Aorta (tissue), 5 donors: ENCODE measurements around the gene ZG16B. TPM values are rescaled to one million over a fixed set of nuclear protein-coding genes. Genes with fewer than 3 reads are reported as not detected.

Source experiments
- ATAC-seq: fragments of 200-7000 bp; cut with Tn5 transposase; one replicate; pipeline ENCODE4 v1.9.1; 2022; ENCODE audit warnings: moderate library complexity; ENCODE audit not compliant: low FRiP score
- DNase-seq, 2 donors: peaks; one replicate each; pipeline ENCODE4 v3.0.0-alpha.2; 2020
- H3K27ac ChIP-seq, 2 donors: one replicate each; pipeline ENCODE4 v1.5.1; 2013; ENCODE audit warnings: low read length in 2 of 2, mild to moderate bottlenecking in 2 of 2, moderate library complexity in 2 of 2, control low read depth in 1 of 2, inconsistent platforms in 1 of 2, low read depth in 1 of 2
- H3K27me3 ChIP-seq, 2 donors: one replicate each; pipeline ENCODE4 v1.6.1; 2013; ENCODE audit warnings: control low read depth in 1 of 2, low read length in 1 of 2, mild to moderate bottlenecking in 1 of 2, moderate library complexity in 1 of 2; ENCODE audit not compliant: insufficient read depth in 2 of 2, control insufficient read depth in 1 of 2
- H3K36me3 ChIP-seq, 2 donors: one replicate each; pipeline ENCODE4 v1.6.1; 2013; ENCODE audit warnings: control low read depth in 1 of 2, low read length in 1 of 2, mild to moderate bottlenecking in 1 of 2; ENCODE audit not compliant: insufficient read depth in 2 of 2, control insufficient read depth in 1 of 2
- H3K4me1 ChIP-seq, 2 donors: one replicate each; pipeline ENCODE4 v1.6.1; 2013; ENCODE audit warnings: low read length in 2 of 2, control low read depth in 1 of 2, mild to moderate bottlenecking in 1 of 2, moderate library complexity in 1 of 2; ENCODE audit not compliant: insufficient read depth in 2 of 2, control insufficient read depth in 1 of 2
- H3K4me3 ChIP-seq, 2 donors: one replicate each; pipeline ENCODE4 v1.5.1; 2013; ENCODE audit warnings: low read length in 2 of 2, control low read depth in 1 of 2, mild to moderate bottlenecking in 1 of 2
- H3K9me3 ChIP-seq: one replicate; pipeline ENCODE4 v1.6.1; 2013; ENCODE audit warnings: mild to moderate bottlenecking, low read length; ENCODE audit not compliant: control insufficient read depth
- WGBS, 2 donors: extraction: QIAGEN DNeasy Blood & Tissue Kit; methylation state at CpG; one replicate each; pipeline ENCODE4 v1.1.7; 2013; 5-methylcytosine and 5-hydroxymethylcytosine counted together
- intact Hi-C, 2 donors: fragments of 100-400 bp; cut with DNase I; formaldehyde crosslinking; loops; one replicate each; pipeline versions ENCODE4 v1.14.2 to v1.15.0; 2022
- polyA plus RNA-seq, 2 donors: library from polyadenylated mRNA; stranded (reverse); fragments of 200-250 nt; gene quantifications; one replicate each; pipeline ENCODE4 v1.2.3, GENCODE V29; 2013
- total RNA-seq, 2 donors: library from RNA; stranded (reverse); fragmentation: NEBNext Ultra II Directional; extraction: Animal tissue kit (Norgen Biotek cat#: 25700); gene quantifications; one replicate each; pipeline ENCODE4 v1.2.1, GENCODE V29; 2021
- donor health status: healthy with polysubstance abuse.
- donor health status: Bipolar disorder and iron deficiency.
- donor health status: DM: no; HTN: no; CAD: no.
- donor health status: DM: no; HTN: no; CAD: no.
- donor health status: DM: yes; HTN: yes; CAD: no.

The ZG16B gene
- total and polyA plus RNA-seq, 4 donors = 0.48 to 4.8 TPM; not detected in 2

- H3K36me3 ChIP-seq = no peaks in the 10 kb centered on the region
- H3K4me1 ChIP-seq = no peaks in the 10 kb centered on the region
- no peak for ATAC-seq
- H3K27me3 ChIP-seq = no peaks in the 10 kb centered on the region
- no peaks in the 10 kb centered on the region for H3K9me3 ChIP-seq
- intact Hi-C loops = no loop called here
- H3K4me3 ChIP-seq = no peak overlapping the region
- 85 to 89% methylated on average over 6 of the region's 6 CpGs for WGBS, 2 donors
- no peak overlapping the region for H3K27ac ChIP-seq
- peak in 1 of 2 donors; percentile 24 for DNase-seq
Observed at GRCh38 chr16:2879854-2880508, 49.9 kb downstream of the ZG16B start.

Other genes with a start within 250 kb of the ZG16B start
- 10 to 100 TPM; 14.3 to 15.5 TPM for gene KCTD5, start 147.8 kb upstream of the ZG16B start, total RNA-seq
- 10 to 100 TPM in 1 of 2 donors, 1 to 10 TPM in 1; 9.7 to 13.0 TPM for gene KCTD5, start 147.8 kb upstream of the ZG16B start, polyA plus RNA-seq
- 1 to 10 TPM; 1.3 to 2.2 TPM for gene PRSS27, start 110.1 kb upstream of the ZG16B start, total RNA-seq
- 1 to 10 TPM; 1.4 to 1.6 TPM for gene PRSS27, start 110.1 kb upstream of the ZG16B start, polyA plus RNA-seq
- 100 to 1,000 TPM; 552 to 716 TPM for gene SRRM2, start 77.7 kb upstream of the ZG16B start, total RNA-seq
- 100 to 1,000 TPM; 194 to 946 TPM for gene SRRM2, start 77.7 kb upstream of the ZG16B start, polyA plus RNA-seq
- gene ELOB, start 53.0 kb upstream of the ZG16B start, total RNA-seq = 100 to 1,000 TPM; 146 to 174 TPM
- gene ELOB, start 53.0 kb upstream of the ZG16B start, polyA plus RNA-seq = 100 to 1,000 TPM; 368 to 843 TPM
- gene PRSS33, start 42.7 kb upstream of the ZG16B start, total RNA-seq = not detected
- under 1 TPM in 1 of 2 donors, not detected in 1; 0.08 TPM for gene PRSS33, start 42.7 kb upstream of the ZG16B start, polyA plus RNA-seq
- gene PRSS41, start 31.8 kb upstream of the ZG16B start, total RNA-seq = not detected
- not detected for gene PRSS41, start 31.8 kb upstream of the ZG16B start, polyA plus RNA-seq
- gene PRSS21, start 13.1 kb upstream of the ZG16B start, total RNA-seq = not detected
- not detected for gene PRSS21, start 13.1 kb upstream of the ZG16B start, polyA plus RNA-seq
- gene PRSS22, start 27.9 kb downstream of the ZG16B start, total RNA-seq = not detected
- gene PRSS22, start 27.9 kb downstream of the ZG16B start, polyA plus RNA-seq = 1 to 10 TPM in 1 of 2 donors, under 1 TPM in 1; 0.31 to 1.5 TPM
- 10 to 100 TPM; 11.5 to 14.6 TPM for gene FLYWCH2, start 52.9 kb downstream of the ZG16B start, total RNA-seq
- gene FLYWCH2, start 52.9 kb downstream of the ZG16B start, polyA plus RNA-seq = 10 to 100 TPM; 18.8 to 32.6 TPM
- 10 to 100 TPM; 40.6 to 72.4 TPM for gene FLYWCH1, start 81.6 kb downstream of the ZG16B start, total RNA-seq
- gene FLYWCH1, start 81.6 kb downstream of the ZG16B start, polyA plus RNA-seq = 100 to 1,000 TPM in 1 of 2 donors, 10 to 100 TPM in 1; 24.2 to 103 TPM
- not detected for gene KREMEN2, start 134.0 kb downstream of the ZG16B start, total RNA-seq
- not detected for gene KREMEN2, start 134.0 kb downstream of the ZG16B start, polyA plus RNA-seq
- gene PAQR4, start 139.0 kb downstream of the ZG16B start, total RNA-seq = 1 to 10 TPM; 4.0 to 5.7 TPM
- 1 to 10 TPM; 1.5 to 2.6 TPM for gene PAQR4, start 139.0 kb downstream of the ZG16B start, polyA plus RNA-seq
- 1 to 10 TPM; 1.5 to 2.4 TPM for gene PKMYT1, start 150.1 kb downstream of the ZG16B start, total RNA-seq
- gene PKMYT1, start 150.1 kb downstream of the ZG16B start, polyA plus RNA-seq = 1 to 10 TPM; 1.1 to 2.4 TPM
- under 1 TPM in 1 of 2 donors, not detected in 1; 0.18 TPM for gene CLDN9, start 182.6 kb downstream of the ZG16B start, total RNA-seq
- under 1 TPM in 1 of 2 donors, not detected in 1; 0.20 TPM for gene CLDN9, start 182.6 kb downstream of the ZG16B start, polyA plus RNA-seq
- not detected for gene CLDN6, start 187.9 kb downstream of the ZG16B start, total RNA-seq
- gene CLDN6, start 187.9 kb downstream of the ZG16B start, polyA plus RNA-seq = not detected
- gene TNFRSF12A, start 190.1 kb downstream of the ZG16B start, total RNA-seq = 100 to 1,000 TPM in 1 of 2 donors, 10 to 100 TPM in 1; 60.4 to 271 TPM
- gene TNFRSF12A, start 190.1 kb downstream of the ZG16B start, polyA plus RNA-seq = 100 to 1,000 TPM in 1 of 2 donors, 10 to 100 TPM in 1; 84.9 to 107 TPM
- gene HCFC1R1, start 193.6 kb downstream of the ZG16B start, total RNA-seq = 10 to 100 TPM; 88.5 to 99.7 TPM
- 100 to 1,000 TPM; 299 to 303 TPM for gene HCFC1R1, start 193.6 kb downstream of the ZG16B start, polyA plus RNA-seq
- gene THOC6, start 193.7 kb downstream of the ZG16B start, total RNA-seq = 10 to 100 TPM; 18.9 to 29.8 TPM
- gene THOC6, start 193.7 kb downstream of the ZG16B start, polyA plus RNA-seq = 10 to 100 TPM; 18.5 to 60.6 TPM
- gene BICDL2, start 206.6 kb downstream of the ZG16B start, total RNA-seq = under 1 TPM; 0.10 to 0.18 TPM
- 1 to 10 TPM in 1 of 2 donors, under 1 TPM in 1; 0.05 to 3.6 TPM for gene BICDL2, start 206.6 kb downstream of the ZG16B start, polyA plus RNA-seq
- 10 to 100 TPM in 1 of 2 donors, 1 to 10 TPM in 1; 3.2 to 11.4 TPM for gene MMP25, start 216.3 kb downstream of the ZG16B start, total RNA-seq
- under 1 TPM; 0.36 to 0.75 TPM for gene MMP25, start 216.3 kb downstream of the ZG16B start, polyA plus RNA-seq
- 10 to 100 TPM; 30.2 to 71.6 TPM for gene IL32, start 235.3 kb downstream of the ZG16B start, total RNA-seq
- 100 to 1,000 TPM in 1 of 2 donors, 10 to 100 TPM in 1; 18.2 to 137 TPM for gene IL32, start 235.3 kb downstream of the ZG16B start, polyA plus RNA-seq